PFSK-1 (cell line): ENCODE measurements around the gene CHMP5.

Experiments used
- FOXP2 ChIP-seq: optimal IDR thresholded peaks from 2 replicates; pipeline ENCODE3; 2011; ENCODE audit warnings: borderline replicate concordance, control low read depth, inconsistent platforms; ENCODE audit not compliant: insufficient read depth; ENCODE audit errors: extremely low read length, extremely low read depth
- POLR2AphosphoS5 ChIP-seq: IDR thresholded peaks from 2 replicates; pipeline ENCODE4 v1.6.1; 2012; ENCODE audit warnings: low read depth, mild to moderate bottlenecking, control low read depth, low read length, moderate library complexity
- REST ChIP-seq, 2 experiments: IDR thresholded peaks; 2 replicates each; pipeline versions ENCODE4 v1.6.1 to v1.8.0; 2011 to 2012; ENCODE audit warnings: low read depth in 2 of 2, low read length in 2 of 2, control low read depth in 1 of 2, inconsistent platforms in 1 of 2, mild to moderate bottlenecking in 1 of 2, moderate library complexity in 1 of 2; ENCODE audit not compliant: insufficient read depth in 1 of 2
- SIN3A ChIP-seq: IDR thresholded peaks from 2 replicates; pipeline ENCODE4 v1.6.1; 2012; ENCODE audit warnings: mild to moderate bottlenecking, low read length, moderate library complexity, borderline replicate concordance; ENCODE audit not compliant: insufficient read depth
- TAF1 ChIP-seq: IDR thresholded peaks from 2 replicates; pipeline ENCODE4 v1.6.1; 2012; ENCODE audit warnings: low read length, control low read depth, borderline replicate concordance; ENCODE audit not compliant: insufficient read depth

CHMP5 gene

GRCh38 chr9:33290247-33291030, 25.6 kb downstream of the CHMP5 start, which contains the start of gene NFX1:
TSS of gene NFX1 (plus strand) at chr9:33290516. CDS start at chr9:33290573, 57 bp downstream.
- TF ChIP-seq POLR2AphosphoS5 (peak; percentile 62; the same call in 1 of the 2 replicates), FOXP2 (peak; percentile 86), TAF1 (no peak; the same call in 1 of the 2 replicates)

GRCh38 chr9:33291031-33291397, 26.2 kb downstream of the CHMP5 start:
- TF ChIP-seq REST (IDR thresholded peaks at IDR 0.05; ENCODE audit: insufficient read depth in 1 of 2, low read depth in 2 of 2, low read length in 2 of 2) = no peak
- TF ChIP-seq FOXP2 = no peak
- TF ChIP-seq POLR2AphosphoS5 = no peak
- no peak for TF ChIP-seq SIN3A
- TF ChIP-seq TAF1 = no peak

DNA sequence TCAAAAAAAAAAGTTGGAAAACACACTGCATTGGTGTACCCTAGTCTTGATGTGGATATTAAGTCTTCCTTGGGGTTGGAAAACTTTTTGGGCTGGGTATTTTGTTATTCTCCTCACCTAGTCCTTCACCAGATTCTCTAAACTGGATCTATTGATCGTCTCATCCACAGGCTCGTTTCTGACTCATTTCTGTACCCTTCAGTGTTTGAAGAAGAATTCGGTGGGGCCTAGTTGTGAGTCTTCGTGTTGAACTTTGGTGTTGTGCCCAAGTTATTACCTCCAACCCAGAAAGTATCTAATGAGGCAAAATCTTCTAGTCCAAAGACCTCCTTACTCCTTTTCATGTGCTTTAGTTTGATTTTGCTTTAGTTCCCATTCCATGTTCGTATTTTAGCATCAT, 27.1 kb downstream of the CHMP5 start:
- no peak for TF ChIP-seq POLR2AphosphoS5
- no peak for TF ChIP-seq SIN3A

- no peak for TF ChIP-seq POLR2AphosphoS5
- no peak for TF ChIP-seq TAF1
- no peak for TF ChIP-seq REST (IDR thresholded peaks at IDR 0.05; ENCODE audit: insufficient read depth in 1 of 2, low read depth in 2 of 2, low read length in 2 of 2)
- no peak for TF ChIP-seq FOXP2
- no peak for TF ChIP-seq SIN3A
Measured at GRCh38 chr9:33293782-33294181, 28.9 kb downstream of the CHMP5 start.

DNA sequence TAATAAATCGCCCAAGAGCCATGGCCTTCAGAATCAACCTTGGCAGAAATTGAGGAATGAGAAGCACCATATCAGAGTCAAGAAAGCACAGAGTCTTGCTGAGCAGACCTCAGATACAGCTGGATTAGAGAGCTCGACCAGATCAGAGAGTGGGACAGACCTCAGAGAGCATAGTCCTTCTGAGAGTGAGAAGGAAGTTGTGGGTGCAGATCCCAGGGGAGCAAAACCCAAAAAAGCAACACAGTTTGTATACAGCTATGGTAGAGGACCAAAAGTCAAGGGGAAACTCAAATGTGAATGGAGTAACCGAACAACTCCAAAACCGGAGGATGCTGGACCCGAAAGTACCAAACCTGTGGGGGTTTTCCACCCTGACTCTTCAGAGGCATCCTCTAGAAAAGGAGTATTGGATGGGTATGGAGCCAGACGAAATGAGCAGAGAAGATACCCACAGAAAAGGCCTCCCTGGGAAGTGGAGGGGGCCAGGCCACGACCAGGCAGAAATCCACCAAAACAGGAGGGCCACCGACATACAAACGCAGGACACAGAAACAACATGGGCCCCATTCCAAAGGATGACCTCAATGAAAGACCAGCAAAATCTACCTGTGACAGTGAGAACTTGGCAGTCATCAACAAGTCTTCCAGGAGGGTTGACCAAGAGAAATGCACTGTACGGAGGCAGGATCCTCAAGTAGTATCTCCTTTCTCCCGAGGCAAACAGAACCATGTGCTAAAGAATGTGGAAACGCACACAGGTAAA, 30.0 kb downstream of the CHMP5 start:
- no peak for TF ChIP-seq FOXP2
- TF ChIP-seq TAF1 = no peak
- TF ChIP-seq REST (IDR thresholded peaks at IDR 0.05; ENCODE audit: insufficient read depth in 1 of 2, low read depth in 2 of 2, low read length in 2 of 2) = no peak

- TF ChIP-seq SIN3A = no peak
- no peak for TF ChIP-seq POLR2AphosphoS5
- no peak for TF ChIP-seq FOXP2
- no peak for TF ChIP-seq REST (IDR thresholded peaks at IDR 0.05; ENCODE audit: insufficient read depth in 1 of 2, low read depth in 2 of 2, low read length in 2 of 2)
- no peak for TF ChIP-seq TAF1
Measured at GRCh38 chr9:33295571-33295970, 30.7 kb downstream of the CHMP5 start.
